Upper lobe of right lung (tissue), 1 donor: ENCODE results near the gene VPS16. TPM values are rescaled to one million over a fixed set of nuclear protein-coding genes. Genes with fewer than 3 reads are reported as not detected.

ENCODE experiments used
- ATAC-seq: fragments of 200-7000 bp; cut with Tn5 transposase; one replicate; pipeline ENCODE4 v1.9.1; 2020; ENCODE audit warnings: mild to moderate bottlenecking, moderate library complexity
- DNase-seq: peaks from one replicate; pipeline ENCODE4 v3.0.0-alpha.2; 2020
- H3K27ac ChIP-seq: fragments of 200-600 bp; one replicate; pipeline ENCODE4 v1.8.0; 2022
- H3K27me3 ChIP-seq: fragments of 200-600 bp; one replicate; pipeline ENCODE4 v1.8.0; 2022; ENCODE audit warnings: mild to moderate bottlenecking
- H3K36me3 ChIP-seq: fragments of 200-600 bp; one replicate; pipeline ENCODE4 v1.8.0; 2022
- H3K4me1 ChIP-seq: fragments of 200-600 bp; one replicate; pipeline ENCODE4 v1.8.0; 2022
- H3K4me3 ChIP-seq: fragments of 200-600 bp; one replicate; pipeline ENCODE4 v1.8.0; 2022; ENCODE audit warnings: mild to moderate bottlenecking
- H3K9me3 ChIP-seq: fragments of 200-600 bp; one replicate; pipeline ENCODE4 v1.8.0; 2022
- intact Hi-C: fragments of 100-400 bp; cut with DNase I; formaldehyde crosslinking; loops from one replicate; pipeline ENCODE4 v1.11.0; 2022
- total RNA-seq: library from RNA; stranded (reverse); fragmentation: NEBNext Ultra II Directional; extraction: Animal tissue kit (Norgen Biotek cat#: 25700); gene quantifications from one replicate; pipeline ENCODE4 v1.2.1, GENCODE V29; 2021
- TF ChIP-seq, protein P1 (sequence below): fragments of 200-600 bp; IDR thresholded peaks from one replicate; pipeline ENCODE4 v1.8.0; 2022; ENCODE audit warnings: antibody characterized with exemption
- donor health status: DM: no; HTN: yes; CAD: no; lungs with severe emphysema.

VPS16 gene
- total RNA-seq, 1 donor from 2014 or later: 34.8 TPM

DNA sequence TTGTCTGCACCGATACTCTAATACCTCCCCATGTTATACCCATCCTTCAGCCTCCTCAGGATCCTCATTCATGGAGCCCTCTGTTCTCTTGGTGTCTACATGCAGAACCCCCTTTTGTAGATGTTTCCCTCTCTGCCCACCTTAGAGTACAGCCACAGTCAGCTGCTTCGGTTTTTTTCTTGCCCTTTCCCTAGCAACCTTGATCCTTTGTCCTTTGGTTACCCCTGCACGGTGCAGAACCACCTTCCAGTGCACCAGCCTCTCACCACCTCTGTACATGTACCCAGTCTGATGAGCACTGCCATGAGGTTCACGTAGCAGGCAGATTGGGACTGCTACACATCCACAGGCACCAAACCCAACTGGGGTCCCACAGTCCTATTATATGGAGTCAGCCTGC lies 7.3 kb downstream of the VPS16 start:
- intact Hi-C loops: no loop called here
- ATAC-seq: no peak

DNA sequence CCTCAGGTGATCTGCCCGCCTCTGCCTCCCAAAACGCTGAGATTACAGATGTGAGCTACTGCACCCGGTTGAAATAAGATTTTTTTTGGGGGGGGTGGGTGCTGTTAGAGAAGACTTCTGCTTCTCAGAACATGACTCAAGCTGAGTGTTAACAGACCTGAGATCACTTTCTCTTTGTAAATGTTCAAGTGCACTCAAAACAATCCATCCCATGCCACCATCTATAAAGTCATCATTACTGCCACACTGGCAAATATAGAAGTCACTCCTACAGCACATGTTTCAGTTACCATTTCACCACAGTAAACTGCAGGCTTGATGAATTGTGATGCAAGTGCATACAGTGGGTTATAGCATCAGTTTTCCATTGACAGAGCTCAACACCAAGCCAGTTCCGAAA lies 9.0 kb downstream of the VPS16 start:
- TF ChIP-seq, protein P1, sequence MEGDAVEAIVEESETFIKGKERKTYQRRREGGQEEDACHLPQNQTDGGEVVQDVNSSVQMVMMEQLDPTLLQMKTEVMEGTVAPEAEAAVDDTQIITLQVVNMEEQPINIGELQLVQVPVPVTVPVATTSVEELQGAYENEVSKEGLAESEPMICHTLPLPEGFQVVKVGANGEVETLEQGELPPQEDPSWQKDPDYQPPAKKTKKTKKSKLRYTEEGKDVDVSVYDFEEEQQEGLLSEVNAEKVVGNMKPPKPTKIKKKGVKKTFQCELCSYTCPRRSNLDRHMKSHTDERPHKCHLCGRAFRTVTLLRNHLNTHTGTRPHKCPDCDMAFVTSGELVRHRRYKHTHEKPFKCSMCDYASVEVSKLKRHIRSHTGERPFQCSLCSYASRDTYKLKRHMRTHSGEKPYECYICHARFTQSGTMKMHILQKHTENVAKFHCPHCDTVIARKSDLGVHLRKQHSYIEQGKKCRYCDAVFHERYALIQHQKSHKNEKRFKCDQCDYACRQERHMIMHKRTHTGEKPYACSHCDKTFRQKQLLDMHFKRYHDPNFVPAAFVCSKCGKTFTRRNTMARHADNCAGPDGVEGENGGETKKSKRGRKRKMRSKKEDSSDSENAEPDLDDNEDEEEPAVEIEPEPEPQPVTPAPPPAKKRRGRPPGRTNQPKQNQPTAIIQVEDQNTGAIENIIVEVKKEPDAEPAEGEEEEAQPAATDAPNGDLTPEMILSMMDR: no peak
- Histone ChIP-seq H3K4me1 (peaks cover 3% of the 10 kb centered on the region), H3K27ac (no peak overlapping the region), H3K36me3 (no peaks in the 10 kb centered on the region), H3K9me3 (no peaks in the 10 kb centered on the region), H3K27me3 (no peaks in the 10 kb centered on the region), H3K4me3 (no peak overlapping the region)
- no peak for ATAC-seq
- DNase-seq: no peak
- intact Hi-C loops: no loop called here

More for the DNA sequence above, 7.3 kb downstream of the VPS16 start:
- H3K9me3 ChIP-seq: no peaks in the 10 kb centered on the region
- H3K4me1 ChIP-seq: peaks cover 3% of the 10 kb centered on the region
- H3K27me3 ChIP-seq: no peaks in the 10 kb centered on the region
- no peak overlapping the region for H3K27ac ChIP-seq
- TF ChIP-seq, protein P1: no peak
- DNase-seq: no peak
- H3K36me3 ChIP-seq: no peaks in the 10 kb centered on the region
- no peak overlapping the region for H3K4me3 ChIP-seq

DNA sequence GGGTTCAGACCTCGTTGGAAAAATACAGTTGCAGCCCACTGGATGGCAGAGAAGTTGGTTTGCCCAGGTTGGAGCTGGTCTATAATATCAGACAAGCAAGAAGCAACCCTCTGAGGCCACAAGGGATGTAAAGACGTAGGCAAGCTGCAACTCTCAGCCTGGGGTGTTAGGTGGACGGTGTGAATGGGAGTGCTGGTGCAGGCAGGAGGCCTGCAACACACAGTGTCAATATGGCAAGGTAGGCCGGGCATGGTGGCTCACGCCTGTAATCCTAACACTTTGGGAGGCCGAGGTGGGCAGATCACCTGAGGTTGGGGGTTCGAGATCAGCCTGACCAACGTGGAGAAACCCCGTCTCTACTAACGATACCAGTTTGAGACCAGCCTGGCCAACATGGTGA lies 10.5 kb downstream of the VPS16 start:
- H3K36me3 ChIP-seq: no peaks in the 10 kb centered on the region
- TF ChIP-seq, protein P1: no peak
- intact Hi-C loops: no loop called here
- DNase-seq: no peak
- no peak overlapping the region for H3K27ac ChIP-seq
- peaks cover 3% of the 10 kb centered on the region for H3K4me1 ChIP-seq
- H3K4me3 ChIP-seq: no peak overlapping the region
- ATAC-seq: no peak
- no peaks in the 10 kb centered on the region for H3K9me3 ChIP-seq
- H3K27me3 ChIP-seq: no peaks in the 10 kb centered on the region

DNA sequence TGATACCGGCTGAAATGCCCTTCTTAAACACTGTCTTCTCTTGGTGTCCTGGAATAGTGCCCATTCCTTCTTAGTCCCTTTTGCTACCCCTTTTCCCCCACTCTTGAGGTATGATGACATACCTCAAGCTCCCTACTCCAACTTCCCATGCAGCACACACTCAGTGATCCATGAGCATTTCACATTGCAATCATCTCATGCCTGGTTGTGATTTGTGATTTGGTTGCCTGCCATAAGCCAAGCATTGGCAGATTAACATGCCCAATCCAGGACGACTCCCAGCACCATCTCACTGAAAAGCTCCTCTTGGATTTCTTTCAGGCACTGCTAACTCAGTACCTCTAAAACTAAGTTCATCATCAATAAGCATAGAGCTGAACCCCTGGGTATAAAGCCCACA lies 18.0 kb downstream of the VPS16 start:
- no peak for DNase-seq
- Histone ChIP-seq H3K27me3 (no peaks in the 10 kb centered on the region), H3K4me3 (no peak overlapping the region), H3K27ac (no peak overlapping the region), H3K4me1 (no peaks in the 10 kb centered on the region), H3K9me3 (no peaks in the 10 kb centered on the region), H3K36me3 (peaks cover 31% of the 10 kb centered on the region)
- TF ChIP-seq, protein P1: no peak
- intact Hi-C loops: no loop called here
- ATAC-seq: no peak

DNA sequence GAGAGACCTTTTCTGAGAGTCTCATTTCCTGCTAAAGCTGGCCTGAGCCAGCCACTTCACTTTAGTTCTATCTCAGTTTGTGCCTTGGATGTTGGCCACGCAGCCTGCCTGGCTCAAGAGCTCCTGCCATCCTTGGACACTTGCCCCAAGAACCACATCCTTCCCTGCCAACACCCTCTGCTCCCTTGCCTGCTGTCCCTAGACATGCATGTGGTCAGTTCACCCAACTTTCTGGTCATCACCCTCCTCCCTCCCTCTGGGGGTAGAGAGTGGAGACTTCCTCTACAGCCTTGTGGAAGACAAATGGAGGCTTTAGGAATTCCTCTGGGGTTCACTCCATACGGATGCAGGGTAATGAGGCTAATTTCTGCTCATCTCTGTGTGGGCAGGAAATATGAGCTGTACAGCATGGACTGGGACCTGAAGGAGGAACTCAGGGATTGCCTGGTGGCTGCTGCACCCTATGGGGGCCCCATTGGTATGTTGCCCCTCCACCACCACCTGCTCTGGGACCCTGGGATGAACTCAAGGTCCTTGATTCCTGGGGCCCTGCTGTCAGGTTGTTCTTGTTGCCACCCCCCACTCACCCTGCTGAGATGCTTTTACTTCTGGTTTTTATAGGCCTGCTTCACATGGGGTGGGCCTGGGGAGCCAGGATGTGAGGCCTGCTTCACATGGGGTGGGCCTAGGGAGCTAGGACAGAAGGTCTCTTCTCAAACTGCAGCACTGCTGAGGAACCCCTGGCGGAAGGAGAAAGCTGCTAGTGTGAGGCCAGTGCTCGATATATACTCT lies 19.0 kb downstream of the VPS16 start:
- ATAC-seq (peak; percentile 21), DNase-seq (no peak)
- TF ChIP-seq, protein P1: no peak
- intact Hi-C loops: no loop called here
- Histone ChIP-seq H3K27me3 (no peaks in the 10 kb centered on the region), H3K4me1 (no peaks in the 10 kb centered on the region), H3K4me3 (no peak overlapping the region), H3K27ac (no peak overlapping the region), H3K9me3 (no peaks in the 10 kb centered on the region), H3K36me3 (peaks cover 38% of the 10 kb centered on the region)
